IPS-20b (cell line): ENCODE results near the gene FAM210B.
"Not testable (repeated sequence)": the region's sequence is repeated elsewhere in the genome, so short reads cannot be mapped to it uniquely, and the experiment has no call there.

Experiments used
- H3K27ac ChIP-seq: one replicate; pipeline ENCODE4 v1.5.1; 2013; ENCODE audit warnings: low read length
- H3K27me3 ChIP-seq: 2 replicates; pipeline ENCODE4 v1.6.1; 2013; ENCODE audit warnings: mild to moderate bottlenecking, low read length, inconsistent platforms; ENCODE audit not compliant: insufficient read depth
- H3K36me3 ChIP-seq: 2 replicates; pipeline ENCODE4 v1.6.1; 2013; ENCODE audit warnings: low read depth, mild to moderate bottlenecking, inconsistent platforms, low read length, moderate library complexity; ENCODE audit not compliant: insufficient read depth
- H3K4me1 ChIP-seq: 2 replicates; pipeline ENCODE4 v1.6.1; 2013; ENCODE audit warnings: mild to moderate bottlenecking, control low read depth, inconsistent platforms, low read length, moderate library complexity; ENCODE audit not compliant: insufficient read depth
- H3K4me3 ChIP-seq: 2 replicates; pipeline ENCODE4 v1.5.1; 2013; ENCODE audit warnings: mild to moderate bottlenecking, low read length, inconsistent platforms
- H3K9ac ChIP-seq: 2 replicates; pipeline ENCODE4 v1.6.1; 2013; ENCODE audit warnings: low read depth, mild to moderate bottlenecking, inconsistent platforms, low read length, moderate library complexity
- H3K9me3 ChIP-seq: 2 replicates; pipeline ENCODE4 v1.6.1; 2013; ENCODE audit warnings: mild to moderate bottlenecking, low read depth, low read length, inconsistent platforms; ENCODE audit not compliant: insufficient read depth

FAM210B gene

DNA sequence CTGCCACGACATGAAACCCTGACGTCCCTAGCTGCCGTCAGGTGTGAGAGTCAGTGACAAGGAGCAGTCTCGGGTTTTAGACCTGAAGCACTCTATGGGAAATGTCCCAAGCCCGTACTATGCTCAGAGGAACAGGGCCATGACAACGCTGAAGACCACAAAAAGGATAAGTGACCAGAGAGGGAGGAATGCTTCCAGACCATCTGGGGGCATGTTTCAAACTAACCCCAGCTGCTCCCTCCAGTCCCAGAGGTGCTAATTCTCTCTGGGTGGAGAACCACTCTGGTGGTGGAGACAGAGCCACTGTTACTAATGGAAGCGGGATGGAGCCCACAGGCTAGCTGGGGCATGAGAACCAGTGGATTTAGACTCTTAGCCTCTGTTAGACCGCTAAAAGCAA is 24.6 kb downstream of the FAM210B start:
- H3K36me3 ChIP-seq = peaks cover 92% of the 10 kb centered on the region
- no peak overlapping the region for H3K9ac ChIP-seq
- H3K9me3 ChIP-seq = no peaks in the 10 kb centered on the region
- no peak overlapping the region for H3K27ac ChIP-seq
- no peak overlapping the region for H3K4me3 ChIP-seq
- H3K27me3 ChIP-seq = no peaks in the 10 kb centered on the region
- H3K4me1 ChIP-seq = no peaks in the 10 kb centered on the region

GRCh38 chr20:56385130-56385529 is 26.4 kb downstream of the FAM210B start:
- no peak overlapping the region for H3K9ac ChIP-seq
- H3K27me3 ChIP-seq = no peaks in the 10 kb centered on the region
- no peaks in the 10 kb centered on the region for H3K9me3 ChIP-seq
- H3K4me3 ChIP-seq = no peak overlapping the region
- H3K27ac ChIP-seq = no peak overlapping the region
- H3K4me1 ChIP-seq = no peaks in the 10 kb centered on the region
- H3K36me3 ChIP-seq = peaks cover 97% of the 10 kb centered on the region

- 0 out of 2 replicates have a peak, but pooled peaks cover 5% of the 10 kb centered on the region for H3K4me1 ChIP-seq
- H3K4me3 ChIP-seq = no peak overlapping the region
- H3K27me3 ChIP-seq = no peaks in the 10 kb centered on the region
- no peak overlapping the region for H3K27ac ChIP-seq
- peaks cover 89% of the 10 kb centered on the region for H3K36me3 ChIP-seq
- no peak overlapping the region for H3K9ac ChIP-seq
- H3K9me3 ChIP-seq = no peaks in the 10 kb centered on the region
These were observed 27.4 kb downstream of the FAM210B start for GRCh38 chr20:56386219-56386618.

- no peak overlapping the region for H3K4me3 ChIP-seq
- peaks cover 10% of the 10 kb centered on the region; the same call in 1 of the 2 replicates for H3K4me1 ChIP-seq
- no peaks in the 10 kb centered on the region for H3K27me3 ChIP-seq
- peaks cover 63% of the 10 kb centered on the region for H3K36me3 ChIP-seq
- no peaks in the 10 kb centered on the region for H3K9me3 ChIP-seq
- no peak overlapping the region for H3K27ac ChIP-seq
- no peak overlapping the region for H3K9ac ChIP-seq
These were observed 30.1 kb downstream of the FAM210B start for GRCh38 chr20:56388882-56389281.

GRCh38 chr20:56389807-56390206 is 31.0 kb downstream of the FAM210B start:
- H3K27me3 ChIP-seq = no peaks in the 10 kb centered on the region
- no peak overlapping the region for H3K9ac ChIP-seq
- no peak overlapping the region for H3K4me3 ChIP-seq
- H3K9me3 ChIP-seq = no peaks in the 10 kb centered on the region
- peaks cover 54% of the 10 kb centered on the region for H3K36me3 ChIP-seq
- no peak overlapping the region for H3K27ac ChIP-seq
- H3K4me1 ChIP-seq = peaks cover 10% of the 10 kb centered on the region; the same call in 1 of the 2 replicates

- peak overlapping the region; percentile 98 for H3K4me3 ChIP-seq
- H3K9ac ChIP-seq = peak overlapping the region; percentile 100; the same call in 1 of the 2 replicates
- not testable (repeated sequence) for H3K27ac ChIP-seq, H3K9me3 ChIP-seq, H3K27me3 ChIP-seq
- peaks cover 10% of the 10 kb centered on the region; the same call in 1 of the 2 replicates for H3K4me1 ChIP-seq
- H3K36me3 ChIP-seq = peaks cover 54% of the 10 kb centered on the region
These were observed 31.6 kb downstream of the FAM210B start for GRCh38 chr20:56390396-56390795.

- peak overlapping the region; percentile 74 for H3K27ac ChIP-seq
- no peaks in the 10 kb centered on the region for H3K27me3 ChIP-seq
- H3K9me3 ChIP-seq = no peaks in the 10 kb centered on the region
- peaks cover 54% of the 10 kb centered on the region for H3K36me3 ChIP-seq
- peak overlapping the region; percentile 98 for H3K4me3 ChIP-seq
- peak overlapping the region; percentile 100 for H3K9ac ChIP-seq
- peaks cover 10% of the 10 kb centered on the region; the same call in 1 of the 2 replicates for H3K4me1 ChIP-seq
These were observed 32.3 kb downstream of the FAM210B start for GRCh38 chr20:56391037-56391436.

GRCh38 chr20:56391596-56392131 is 32.9 kb downstream of the FAM210B start:
- peak overlapping the region; percentile 100 for H3K9ac ChIP-seq
- peaks cover 10% of the 10 kb centered on the region; the same call in 1 of the 2 replicates for H3K4me1 ChIP-seq
- no peaks in the 10 kb centered on the region for H3K27me3 ChIP-seq
- H3K27ac ChIP-seq = peak overlapping the region; percentile 95
- peaks cover 54% of the 10 kb centered on the region for H3K36me3 ChIP-seq
- no peaks in the 10 kb centered on the region for H3K9me3 ChIP-seq
- H3K4me3 ChIP-seq = peak overlapping the region; percentile 98

DNA sequence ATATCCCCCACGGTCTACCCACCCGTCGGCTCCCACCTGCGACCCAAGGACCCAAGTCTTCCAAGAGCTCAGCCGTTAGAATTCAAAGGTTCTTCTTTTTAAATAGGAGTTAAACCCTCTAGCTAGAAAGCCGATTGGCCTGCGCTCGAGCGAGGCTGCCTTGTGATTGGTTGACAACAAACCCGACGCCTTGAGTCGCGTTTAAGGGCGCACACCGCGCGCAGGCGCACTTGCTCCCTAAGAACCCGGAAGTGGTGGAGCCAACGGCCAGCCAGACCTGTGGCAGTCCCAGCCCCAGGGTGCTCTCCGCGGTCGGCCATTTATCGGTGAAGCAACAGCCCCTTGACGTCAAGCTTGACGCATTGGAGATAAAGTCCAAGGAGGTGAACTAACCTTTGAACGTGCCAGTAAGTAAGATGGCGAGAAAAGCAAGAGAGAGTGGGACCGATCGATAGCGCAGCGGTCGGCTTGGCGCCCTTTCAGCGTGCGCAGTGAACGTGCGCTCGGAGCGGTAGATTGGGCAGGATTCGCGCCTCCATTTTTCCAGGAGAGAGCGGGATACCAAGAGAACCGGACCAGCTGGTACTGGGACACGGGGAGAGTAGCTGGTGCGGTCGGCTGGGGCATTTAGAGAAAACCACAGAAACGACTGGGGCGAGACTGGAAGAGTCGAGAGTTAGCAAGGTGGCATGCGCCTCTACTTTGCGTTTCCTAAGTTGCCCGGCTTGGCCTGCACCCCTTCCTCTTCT is 33.5 kb downstream of the FAM210B start, which contains the start of the genes AURKA and CSTF1:
Gene AURKA, minus strand, starts transcription at position 84 of the 749 bp plus-strand sequence. CDS start 4,018 bp downstream, outside the sequence.
Gene CSTF1, plus strand, starts transcription at position 514 of the 749 bp plus-strand sequence. CDS start 2,908 bp downstream, outside the sequence.
- Histone ChIP-seq H3K36me3 (peaks cover 55% of the 10 kb centered on the region), H3K4me1 (peaks cover 10% of the 10 kb centered on the region; the same call in 1 of the 2 replicates), H3K27me3 (no peaks in the 10 kb centered on the region), H3K27ac (peak within 1 kb of the TSS; percentile 95), H3K9me3 (no peaks in the 10 kb centered on the region), H3K9ac (peak within 1 kb of the TSS; percentile 100), H3K4me3 (peak within 1 kb of the TSS; percentile 98)

DNA sequence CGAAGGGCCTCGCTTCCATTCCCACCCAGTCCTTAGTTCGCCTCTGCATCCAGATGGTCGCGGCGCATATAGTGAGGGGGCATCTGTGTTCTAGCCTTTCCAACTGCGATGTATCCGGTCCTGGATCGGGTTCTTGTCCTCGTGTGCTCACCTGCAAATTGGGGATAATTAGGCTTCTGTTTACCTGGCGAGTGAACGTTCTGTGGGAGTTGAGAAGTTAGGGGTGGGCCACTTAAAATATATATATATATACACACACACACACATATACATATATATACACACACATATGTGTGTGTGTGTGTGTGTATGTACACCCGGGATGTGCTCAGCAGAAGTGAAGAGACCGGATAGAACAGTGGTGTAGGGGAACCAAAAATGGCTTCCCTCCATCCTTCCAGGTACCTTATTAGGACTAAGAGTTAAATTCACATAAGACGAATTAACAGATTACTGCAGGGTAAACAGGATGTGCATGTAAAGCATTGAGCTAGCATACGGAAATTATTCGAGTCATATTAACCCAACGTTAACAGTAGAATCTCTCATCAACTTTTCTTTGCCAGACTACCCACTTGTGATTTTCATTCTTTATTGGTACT is 34.2 kb downstream of the FAM210B start:
- Histone ChIP-seq H3K9me3 (no peaks in the 10 kb centered on the region), H3K27ac (peak overlapping the region; percentile 95), H3K9ac (peak overlapping the region; percentile 100), H3K27me3 (no peaks in the 10 kb centered on the region), H3K4me1 (peaks cover 10% of the 10 kb centered on the region; the same call in 1 of the 2 replicates), H3K36me3 (peaks cover 55% of the 10 kb centered on the region), H3K4me3 (peak overlapping the region; percentile 98)

DNA sequence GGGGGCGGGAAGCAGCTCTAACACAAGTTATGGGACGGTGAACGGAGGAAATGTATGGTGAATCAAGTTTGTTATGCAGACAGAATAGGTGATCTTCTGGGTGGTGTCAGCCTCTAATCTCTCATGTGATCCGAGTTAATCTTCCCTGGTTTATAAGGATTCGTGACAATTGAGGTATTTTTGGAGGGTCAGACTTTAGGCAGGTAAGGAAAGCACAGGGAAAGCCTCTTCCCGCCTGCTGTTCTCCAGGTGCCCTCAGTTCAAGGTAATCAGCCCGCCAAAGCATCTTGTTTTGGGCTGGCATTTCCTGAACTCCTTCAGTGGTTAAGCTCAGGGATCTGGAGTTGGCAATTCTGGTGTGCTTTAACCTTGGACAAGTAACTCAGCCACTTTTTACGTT is 34.9 kb downstream of the FAM210B start:
- Histone ChIP-seq H3K4me3 (peak overlapping the region; percentile 98), H3K4me1 (peaks cover 10% of the 10 kb centered on the region; the same call in 1 of the 2 replicates), H3K9ac (peak overlapping the region; percentile 100), H3K27me3 (no peaks in the 10 kb centered on the region), H3K27ac (peak overlapping the region; percentile 52), H3K36me3 (peaks cover 56% of the 10 kb centered on the region), H3K9me3 (no peaks in the 10 kb centered on the region)
